Adrenal gland (tissue), 12 donors: ENCODE data around the gene ADARB2. TPM values are rescaled to one million over a fixed set of nuclear protein-coding genes. Genes with fewer than 3 reads are reported as not detected.
"Not testable (repeated sequence)": the region's sequence is repeated elsewhere in the genome, so short reads cannot be mapped to it uniquely, and the experiment has no call there.

Experiments
- DNase-seq, 7 donors: peaks; one replicate each; pipeline ENCODE4 v3.0.0-alpha.2; 2019 to 2020
- H3K27ac ChIP-seq, 5 donors: fragments of 200-600 bp; sonication (generic) in 4 of 5; 1 replicate in 3 of 5; 2 replicates in 2 of 5; pipeline versions ENCODE4 v1.5.1 to v1.8.0; 2016 to 2020; ENCODE audit warnings: mild to moderate bottlenecking in 1 of 5
- H3K27me3 ChIP-seq: fragments of 200-600 bp; 2 replicates; pipeline ENCODE4 v1.8.0; 2021
- H3K36me3 ChIP-seq, 2 donors: fragments of 200-600 bp; replicated peaks in 1 of 2; 1 replicate in 1 of 2; 2 replicates in 1 of 2; pipeline versions ENCODE4 v1.5.1 to v1.8.0; 2018 to 2022
- H3K4me1 ChIP-seq, 2 donors: fragments of 200-600 bp; replicated peaks in 1 of 2; 1 replicate in 1 of 2; 2 replicates in 1 of 2; pipeline versions ENCODE4 v1.5.1 to v1.8.0; 2018 to 2021
- H3K4me3 ChIP-seq, 4 donors: fragments of 200-600 bp; sonication (generic) in 3 of 4; one replicate each; pipeline ENCODE4 v1.5.1; 2016 to 2018
- H3K9me3 ChIP-seq, 3 donors: fragments of 200-600 bp; sonication (generic) in 1 of 3; replicated peaks in 1 of 3; 1 replicate in 2 of 3; 2 replicates in 1 of 3; pipeline versions ENCODE4 v1.5.1 to v1.8.0; 2016 to 2021
- CTCF ChIP-seq, 6 experiments: fragments of 450-650 bp in 4 of 6; fragments of 200-600 bp in 2 of 6; sonication (generic) in 1 of 6; IDR thresholded peaks; 1 replicate in 5 of 6; 2 replicates in 1 of 6; pipeline versions ENCODE4 v1.5.1 to v1.8.0; 2016 to 2021; ENCODE audit warnings: antibody characterized with exemption in 6 of 6, mild to moderate bottlenecking in 2 of 6, moderate library complexity in 1 of 6
- POLR2A ChIP-seq, 2 donors: fragments of 450-650 bp; IDR thresholded peaks; one replicate each; pipeline ENCODE4 v1.6.1; 2017; ENCODE audit warnings: antibody characterized with exemption in 2 of 2, mild to moderate bottlenecking in 2 of 2, moderate library complexity in 1 of 2
- WGBS, 4 donors: extraction: QIAGEN DNeasy Blood & Tissue Kit in 2 of 4; methylation state at CpG; one replicate each; pipeline versions ENCODE4 v1.1.5 to v1.1.7; 2013 to 2017; 5-methylcytosine and 5-hydroxymethylcytosine counted together
- intact Hi-C, 2 donors: fragments of 100-400 bp; cut with DNase I; formaldehyde crosslinking; loops; one replicate each; pipeline versions ENCODE4 v1.14.1 to v1.15.0; 2022 to 2023
- polyA plus RNA-seq, 3 donors: library from polyadenylated mRNA; stranded (reverse); fragments of 200-250 nt in 2 of 3; fragments of 350-450 nt in 1 of 3; fragmentation: Illumina TruSeq in 1 of 3; extraction: RNeasy Lipid Tissue Mini Kit (QIAGEN cat#74804) in 1 of 3; gene quantifications; one replicate each; pipeline ENCODE4 v1.2.3, GENCODE V29; 2013 to 2014
- total RNA-seq, 9 donors: library from RNA; depleted of rRNA in 4 of 9; stranded (reverse); fragments of >200 nt in 4 of 9; fragments of 120-200 nt in 1 of 9; fragmentation: NEBNext Ultra II Directional in 1 of 9; extraction: Animal tissue kit (Norgen Biotek cat#: 25700) in 1 of 9; gene quantifications; one replicate each; pipeline versions ENCODE4 v1.1.0 to v1.2.4, GENCODE V29; 2013 to 2023
- donor health status: healthy with polysubstance abuse.
- donor health status: Bipolar disorder and iron deficiency.
- donor health status: DM: yes; HTN: yes; CAD: no.
- donor health status: DM: no; HTN: no; CAD: no.
- donor health status: DM: no; HTN: no; CAD: no.
- donor health status: DM: yes; HTN: yes; CAD: no.

The ADARB2 gene
- total and polyA plus RNA-seq, 12 donors = 0.14 to 3.1 (median 0.91) TPM

GRCh38 chr10:1354809-1355710, 382.3 kb downstream of the ADARB2 start:
- H3K4me3 ChIP-seq = no peak overlapping the region
- H3K27me3 ChIP-seq = peaks cover 4% of the 10 kb centered on the region
- 57 to 67% (median 66%) methylated on average over 7 to 10 of the region's 10 CpGs for WGBS, 4 donors
- intact Hi-C loops = no loop called here
- TF ChIP-seq POLR2A (IDR thresholded peaks at IDR 0.05) = no peak
- no peak for TF ChIP-seq CTCF (IDR thresholded peaks at IDR 0.05)
- no peaks in the 10 kb centered on the region for H3K4me1 ChIP-seq
- no peaks in the 10 kb centered on the region for H3K36me3 ChIP-seq
- no peaks in the 10 kb centered on the region for H3K9me3 ChIP-seq
- DNase-seq = no peak
- no peak overlapping the region for H3K27ac ChIP-seq

DNA sequence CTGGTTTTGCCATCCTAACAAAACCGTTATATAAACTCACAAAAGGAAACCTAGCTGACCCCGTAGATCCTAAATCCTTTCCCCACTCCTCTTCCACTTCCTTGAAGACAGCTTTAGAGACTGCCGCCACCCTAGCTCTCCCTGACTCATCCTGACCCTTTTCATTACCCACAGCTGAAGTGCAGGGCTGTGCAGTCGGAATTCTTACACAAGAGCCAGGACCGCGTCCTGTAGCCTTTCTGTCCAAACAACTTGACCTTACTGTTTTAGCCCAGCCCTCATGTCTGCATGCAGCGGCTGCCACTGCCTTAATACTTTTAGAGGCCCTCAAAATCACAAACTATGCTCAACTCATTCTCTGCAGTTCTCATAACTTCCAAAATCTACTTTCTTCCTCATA, 385.0 kb downstream of the ADARB2 start:
- H3K27me3 ChIP-seq, H3K27ac ChIP-seq, H3K4me3 ChIP-seq, H3K36me3 ChIP-seq, H3K9me3 ChIP-seq, H3K4me1 ChIP-seq, intact Hi-C loops: not testable (repeated sequence)
- 75 to 82% (median 77%) methylated on average over 7 of the region's 7 CpGs for WGBS, 4 donors
- DNase-seq = peak in 1 of 7 donors; percentile 29

DNA sequence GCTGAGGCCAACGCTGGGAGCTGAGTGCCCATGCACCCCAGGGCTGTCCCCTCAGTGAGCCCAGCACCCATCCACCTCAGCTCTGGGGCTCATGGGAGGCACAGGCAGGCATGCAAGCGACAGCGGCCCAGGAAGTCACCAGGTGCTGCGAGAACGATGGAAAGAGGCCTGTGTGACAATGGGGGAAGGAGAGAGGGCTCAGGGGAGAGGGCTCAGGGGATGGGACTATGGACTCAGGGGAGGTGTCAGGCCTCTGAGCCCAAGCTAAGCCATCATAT, 388.6 kb downstream of the ADARB2 start:
- no peaks in the 10 kb centered on the region for H3K36me3 ChIP-seq
- TF ChIP-seq CTCF (IDR thresholded peaks at IDR 0.05) (no peak), POLR2A (IDR thresholded peaks at IDR 0.05) (no peak)
- no peaks in the 10 kb centered on the region for H3K9me3 ChIP-seq
- no peak overlapping the region for H3K27ac ChIP-seq
- DNase-seq = no peak
- H3K27me3 ChIP-seq = no peaks in the 10 kb centered on the region
- H3K4me3 ChIP-seq = no peak overlapping the region
- 78 to 93% (median 83%) methylated on average over 4 to 5 of the region's 5 CpGs for WGBS, 4 donors
- no peaks in the 10 kb centered on the region for H3K4me1 ChIP-seq
- intact Hi-C loops = no loop called here

DNA sequence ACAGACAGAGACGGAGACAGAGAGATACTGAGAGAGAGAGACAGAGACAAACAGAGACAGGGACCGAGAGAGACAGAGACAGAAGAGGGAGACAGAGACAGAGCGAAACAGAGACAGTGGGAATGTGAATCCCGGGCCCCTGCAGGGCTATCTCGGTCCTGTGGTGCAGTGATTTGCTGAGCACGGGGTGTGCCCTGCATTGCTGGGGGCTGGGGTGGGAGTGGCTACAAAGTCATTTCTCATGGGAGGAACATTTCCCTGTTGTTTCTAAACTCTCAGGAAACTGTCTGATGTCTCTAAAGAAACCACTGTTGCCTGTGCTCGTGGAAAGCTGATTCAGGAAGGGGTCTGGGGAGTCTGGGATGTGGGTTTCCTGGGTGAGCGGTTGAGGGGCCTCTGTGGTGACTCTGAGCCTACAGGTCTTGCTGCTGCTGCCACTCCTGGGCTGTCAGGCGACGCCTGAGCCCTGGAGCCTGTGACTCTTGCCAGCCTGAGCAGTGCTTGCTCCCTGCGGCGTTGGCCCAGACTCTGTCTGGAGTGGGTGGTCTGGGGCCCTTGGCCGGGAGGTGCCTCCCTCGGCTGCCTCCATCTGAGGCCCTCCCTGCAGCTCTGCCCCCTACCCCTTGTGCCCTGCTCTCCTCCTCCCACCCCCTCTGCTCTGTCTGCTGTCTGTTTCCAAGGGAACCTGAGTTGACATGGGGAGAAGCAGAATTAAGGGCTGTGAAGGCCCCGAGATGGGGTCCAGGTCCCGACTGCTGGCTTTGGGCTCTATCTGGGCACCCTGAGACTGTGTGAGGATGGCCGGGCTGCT, 389.2 kb downstream of the ADARB2 start:
- TF ChIP-seq POLR2A (IDR thresholded peaks at IDR 0.05) = no peak
- TF ChIP-seq CTCF (IDR thresholded peaks at IDR 0.05) = no peak
- WGBS, 4 donors = 62 to 71% (median 64%) methylated on average over 12 to 17 of the region's 17 CpGs
- H3K4me1 ChIP-seq = no peaks in the 10 kb centered on the region
- DNase-seq = peak in 1 of 7 donors; percentile 7
- H3K27ac ChIP-seq = no peak overlapping the region
- no peaks in the 10 kb centered on the region for H3K27me3 ChIP-seq
- intact Hi-C loops = no loop called here
- H3K9me3 ChIP-seq = no peaks in the 10 kb centered on the region
- H3K36me3 ChIP-seq = no peaks in the 10 kb centered on the region
- no peak overlapping the region for H3K4me3 ChIP-seq
